Measurements from ENCODE around the gene CLDN12. TPM values are rescaled to one million over a fixed set of nuclear protein-coding genes. Genes with fewer than 3 reads are reported as not detected.

The CLDN12 gene
- total RNA-seq, 1 donor from 2014 or later = 27.6 TPM

DNA sequence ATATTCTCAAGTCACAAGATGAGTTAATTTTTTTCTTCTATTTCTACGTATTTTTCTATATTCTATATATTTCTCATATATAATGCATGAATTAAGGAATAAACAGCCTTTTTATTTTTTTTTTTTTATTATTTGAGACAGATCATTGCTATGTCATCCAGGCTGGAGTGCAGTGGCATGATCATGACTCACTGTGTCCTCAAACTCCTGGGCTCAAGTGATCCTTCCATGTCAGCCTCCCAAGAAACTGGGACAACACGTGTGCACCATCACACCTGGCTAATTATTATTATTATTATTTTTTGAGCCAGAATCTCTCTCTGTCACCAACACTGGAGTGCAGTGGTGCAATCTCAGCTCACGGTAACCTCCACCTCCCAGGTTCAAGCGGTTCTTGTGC is 1.5 kb downstream of the CLDN12 start:
- peak overlapping the region; percentile 88 for H3K4me3 Mint-ChIP-seq (ENCODE audit: unreplicated experiment)
- TF ChIP-seq, protein P1, sequence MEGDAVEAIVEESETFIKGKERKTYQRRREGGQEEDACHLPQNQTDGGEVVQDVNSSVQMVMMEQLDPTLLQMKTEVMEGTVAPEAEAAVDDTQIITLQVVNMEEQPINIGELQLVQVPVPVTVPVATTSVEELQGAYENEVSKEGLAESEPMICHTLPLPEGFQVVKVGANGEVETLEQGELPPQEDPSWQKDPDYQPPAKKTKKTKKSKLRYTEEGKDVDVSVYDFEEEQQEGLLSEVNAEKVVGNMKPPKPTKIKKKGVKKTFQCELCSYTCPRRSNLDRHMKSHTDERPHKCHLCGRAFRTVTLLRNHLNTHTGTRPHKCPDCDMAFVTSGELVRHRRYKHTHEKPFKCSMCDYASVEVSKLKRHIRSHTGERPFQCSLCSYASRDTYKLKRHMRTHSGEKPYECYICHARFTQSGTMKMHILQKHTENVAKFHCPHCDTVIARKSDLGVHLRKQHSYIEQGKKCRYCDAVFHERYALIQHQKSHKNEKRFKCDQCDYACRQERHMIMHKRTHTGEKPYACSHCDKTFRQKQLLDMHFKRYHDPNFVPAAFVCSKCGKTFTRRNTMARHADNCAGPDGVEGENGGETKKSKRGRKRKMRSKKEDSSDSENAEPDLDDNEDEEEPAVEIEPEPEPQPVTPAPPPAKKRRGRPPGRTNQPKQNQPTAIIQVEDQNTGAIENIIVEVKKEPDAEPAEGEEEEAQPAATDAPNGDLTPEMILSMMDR (IDR thresholded peaks at IDR 0.05) = no peak
- H3K4me1 Mint-ChIP-seq (ENCODE audit: low read depth) = peaks cover 18% of the 10 kb centered on the region
- peaks cover 7% of the 10 kb centered on the region for H3K36me3 Mint-ChIP-seq (ENCODE audit: low read depth)
- H3K27me3 Mint-ChIP-seq (ENCODE audit: low read depth) = peaks cover 2% of the 10 kb centered on the region
- no peak overlapping the region for H3K27ac Mint-ChIP-seq (ENCODE audit: unreplicated experiment)
- DNase-seq (ENCODE audit: low spot score) = no peak
- peaks cover 11% of the 10 kb centered on the region for H3K9me3 Mint-ChIP-seq (ENCODE audit: low read depth)

DNA sequence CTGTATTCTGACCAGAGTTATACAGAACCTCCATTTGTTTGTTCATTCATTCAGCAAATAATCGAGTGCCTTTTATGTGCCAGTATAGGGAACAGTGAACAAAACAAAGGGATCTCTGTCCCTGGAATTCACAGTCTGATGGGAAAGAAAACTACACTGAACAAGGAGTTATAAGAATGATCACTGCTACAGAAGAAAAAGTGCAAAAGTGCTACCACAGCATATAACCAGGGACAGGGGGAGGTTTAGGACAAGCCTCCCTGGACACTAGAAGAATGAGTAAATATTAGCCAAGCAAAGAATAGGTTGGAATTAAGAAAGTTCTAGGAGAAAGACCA is 4.2 kb downstream of the CLDN12 start:
- H3K27me3 Mint-ChIP-seq (ENCODE audit: low read depth) = no peaks in the 10 kb centered on the region
- TF ChIP-seq, protein P1 (IDR thresholded peaks at IDR 0.05) = no peak
- H3K4me1 Mint-ChIP-seq (ENCODE audit: low read depth) = peaks cover 18% of the 10 kb centered on the region
- no peaks in the 10 kb centered on the region for H3K9me3 Mint-ChIP-seq (ENCODE audit: low read depth)
- DNase-seq (ENCODE audit: low spot score) = no peak
- H3K36me3 Mint-ChIP-seq (ENCODE audit: low read depth) = peaks cover 12% of the 10 kb centered on the region
- H3K4me3 Mint-ChIP-seq (ENCODE audit: unreplicated experiment) = no peak overlapping the region
- no peak overlapping the region for H3K27ac Mint-ChIP-seq (ENCODE audit: unreplicated experiment)

DNA sequence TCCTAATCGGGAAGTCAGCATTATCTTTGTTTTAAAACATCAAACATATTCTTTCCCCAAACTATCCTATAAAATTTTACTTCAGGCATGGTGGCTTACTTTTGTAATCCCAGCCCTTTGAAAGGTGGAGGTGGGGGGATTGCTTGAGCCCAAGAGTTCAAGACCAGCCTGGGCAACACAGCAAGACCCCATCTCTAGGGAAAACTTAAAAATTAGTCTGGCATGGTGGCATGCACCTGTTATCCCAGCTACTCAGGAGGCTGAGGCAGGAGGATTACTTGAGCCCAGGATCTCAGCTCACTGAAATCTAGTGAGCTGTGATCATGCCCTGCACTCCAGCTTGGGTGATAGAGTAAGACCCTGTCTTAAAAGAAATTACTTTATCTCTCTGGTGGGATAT is 4.9 kb downstream of the CLDN12 start:
- Mint-ChIP-seq H3K4me3 (ENCODE audit: unreplicated experiment) (no peak overlapping the region), H3K27me3 (ENCODE audit: low read depth) (no peaks in the 10 kb centered on the region), H3K36me3 (ENCODE audit: low read depth) (peaks cover 18% of the 10 kb centered on the region), H3K9me3 (ENCODE audit: low read depth) (no peaks in the 10 kb centered on the region), H3K27ac (ENCODE audit: unreplicated experiment) (no peak overlapping the region), H3K4me1 (ENCODE audit: low read depth) (peaks cover 11% of the 10 kb centered on the region)
- TF ChIP-seq, protein P1 (IDR thresholded peaks at IDR 0.05) = no peak
- DNase-seq (ENCODE audit: low spot score) = no peak

DNA sequence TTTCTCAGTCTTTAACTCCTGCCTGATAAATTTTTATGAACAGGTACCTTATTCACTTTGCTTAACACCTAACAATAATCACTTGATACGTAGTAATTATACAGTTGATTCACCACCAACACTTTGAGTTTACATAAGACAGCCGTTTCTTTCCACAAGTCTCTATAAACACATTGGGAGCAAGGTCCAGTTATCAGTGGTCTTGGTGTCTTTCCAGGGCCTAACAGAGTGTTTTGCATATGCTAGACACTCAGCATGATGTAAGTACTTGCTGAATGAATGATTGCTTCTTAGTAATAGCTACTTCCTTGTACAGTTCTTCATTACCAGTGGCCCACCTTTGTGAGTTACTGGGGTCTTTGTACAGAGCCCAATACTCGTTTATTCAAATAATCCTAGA is 6.4 kb downstream of the CLDN12 start:
- TF ChIP-seq, protein P1 (IDR thresholded peaks at IDR 0.05) = no peak
- Mint-ChIP-seq H3K27me3 (ENCODE audit: low read depth) (no peaks in the 10 kb centered on the region), H3K4me1 (ENCODE audit: low read depth) (peaks cover under 1% of the 10 kb centered on the region), H3K9me3 (ENCODE audit: low read depth) (no peaks in the 10 kb centered on the region), H3K36me3 (ENCODE audit: low read depth) (peaks cover 19% of the 10 kb centered on the region), H3K4me3 (ENCODE audit: unreplicated experiment) (no peak overlapping the region), H3K27ac (ENCODE audit: unreplicated experiment) (no peak overlapping the region)
- DNase-seq (ENCODE audit: low spot score) = no peak

DNA sequence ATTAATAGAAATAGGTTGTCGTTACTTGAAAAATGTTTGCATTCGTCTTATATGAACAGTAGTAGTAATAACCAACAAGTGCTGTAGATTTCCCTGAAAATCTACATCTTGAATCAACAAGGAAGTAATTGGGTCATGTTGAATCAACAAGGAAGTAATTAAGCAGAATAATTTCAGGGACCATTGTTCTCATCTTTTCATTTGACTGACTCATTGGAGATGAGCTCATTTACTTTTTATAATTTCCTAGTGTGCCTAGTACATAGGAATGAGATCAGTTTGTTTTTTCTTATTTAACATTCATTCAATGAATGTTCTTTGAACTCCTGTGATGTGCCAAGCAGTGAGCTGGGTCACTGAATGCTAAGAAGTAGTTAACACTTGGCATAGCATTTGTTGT is 8.2 kb downstream of the CLDN12 start:
- no peaks in the 10 kb centered on the region for H3K9me3 Mint-ChIP-seq (ENCODE audit: low read depth)
- H3K4me3 Mint-ChIP-seq (ENCODE audit: unreplicated experiment) = no peak overlapping the region
- H3K27me3 Mint-ChIP-seq (ENCODE audit: low read depth) = no peaks in the 10 kb centered on the region
- peaks cover 19% of the 10 kb centered on the region for H3K36me3 Mint-ChIP-seq (ENCODE audit: low read depth)
- TF ChIP-seq, protein P1 (IDR thresholded peaks at IDR 0.05) = no peak
- no peak for DNase-seq (ENCODE audit: low spot score)
- H3K4me1 Mint-ChIP-seq (ENCODE audit: low read depth) = no peaks in the 10 kb centered on the region
- H3K27ac Mint-ChIP-seq (ENCODE audit: unreplicated experiment) = no peak overlapping the region
